Astrocyte (in vitro differentiated cells and primary cell): ENCODE results near the gene PLN. TPM values are rescaled to one million over a fixed set of nuclear protein-coding genes. Genes with fewer than 3 reads are reported as not detected.
A peak's percentile ranks its signal among the peaks of the same experiment; 100 is the strongest.

ENCODE experiments used
- DNase-seq: peaks from one replicate; pipeline ENCODE4 v3.0.0-alpha.2; 2010; ENCODE audit warnings: low read depth
- FAIRE-seq: peaks from 2 replicates; lab custom pipeline; 2011; peaks lifted over from hg19 to GRCh38; lab: Jason Lieb, UNC
- H2AFZ ChIP-seq: 2 replicates; pipeline ENCODE4 v1.6.0; 2012; ENCODE audit warnings: low read depth, low read length, inconsistent platforms
- H3K27ac ChIP-seq: 2 replicates; pipeline ENCODE4 v1.5.1; 2011; ENCODE audit warnings: low read depth, low read length, inconsistent platforms
- H3K27me3 ChIP-seq: 2 replicates; pipeline ENCODE4 v1.6.0; 2011; ENCODE audit warnings: low read length, inconsistent platforms; ENCODE audit not compliant: insufficient read depth
- H3K36me3 ChIP-seq: 2 replicates; pipeline ENCODE4 v1.5.1; 2011; ENCODE audit warnings: low read length, inconsistent platforms; ENCODE audit not compliant: insufficient read depth
- H3K4me1 ChIP-seq: 2 replicates; pipeline ENCODE4 v1.5.1; 2011; ENCODE audit warnings: low read length, inconsistent platforms; ENCODE audit not compliant: insufficient read depth
- H3K4me2 ChIP-seq: 2 replicates; pipeline ENCODE4 v1.6.0; 2012; ENCODE audit warnings: low read length, inconsistent platforms
- H3K4me3 ChIP-seq: 2 replicates; pipeline ENCODE4 v1.5.1; 2011; ENCODE audit warnings: low read depth, mild to moderate bottlenecking, low read length, inconsistent platforms; ENCODE audit not compliant: insufficient read depth
- H3K79me2 ChIP-seq: 2 replicates; pipeline ENCODE4 v1.6.0; 2012; ENCODE audit warnings: mild to moderate bottlenecking, low read length, inconsistent platforms; ENCODE audit not compliant: insufficient read depth
- H3K9ac ChIP-seq: 2 replicates; pipeline ENCODE4 v1.6.0; 2012; ENCODE audit warnings: mild to moderate bottlenecking, low read length, inconsistent platforms
- H3K9me3 ChIP-seq: 2 replicates; pipeline ENCODE4 v1.5.1; 2012; ENCODE audit warnings: low read depth, mild to moderate bottlenecking, low read length, inconsistent platforms; ENCODE audit not compliant: insufficient read depth
- H4K20me1 ChIP-seq: 2 replicates; pipeline ENCODE4 v1.6.0; 2012; ENCODE audit warnings: low read length, inconsistent platforms; ENCODE audit not compliant: insufficient read depth
- H3K27ac Mint-ChIP-seq: one replicate; pipeline ENCODE4 v1.8.0; 2021; ENCODE audit warnings: mild to moderate bottlenecking, mixed read lengths; ENCODE audit not compliant: unreplicated experiment
- H3K27me3 Mint-ChIP-seq: one replicate; pipeline ENCODE4 v1.8.0; 2021; ENCODE audit warnings: low read depth, mixed read lengths; ENCODE audit not compliant: unreplicated experiment
- H3K36me3 Mint-ChIP-seq: one replicate; pipeline ENCODE4 v1.8.0; 2021; ENCODE audit warnings: low read depth, mixed read lengths; ENCODE audit not compliant: unreplicated experiment
- H3K4me1 Mint-ChIP-seq: one replicate; pipeline ENCODE4 v1.8.0; 2021; ENCODE audit warnings: low read depth, mixed read lengths; ENCODE audit not compliant: unreplicated experiment
- H3K4me3 Mint-ChIP-seq: one replicate; pipeline ENCODE4 v1.8.0; 2021; ENCODE audit warnings: mild to moderate bottlenecking, moderate library complexity, mixed read lengths; ENCODE audit not compliant: unreplicated experiment
- H3K9me3 Mint-ChIP-seq: one replicate; pipeline ENCODE4 v1.8.0; 2021; ENCODE audit warnings: mild to moderate bottlenecking, mixed read lengths; ENCODE audit not compliant: unreplicated experiment
- CTCF ChIP-seq: IDR thresholded peaks from 2 replicates; pipeline ENCODE4 v1.5.1; 2011; ENCODE audit warnings: low read depth, mild to moderate bottlenecking, inconsistent platforms, low read length, moderate library complexity; ENCODE audit not compliant: insufficient read depth
- EZH2 ChIP-seq: IDR thresholded peaks from 2 replicates; pipeline ENCODE4 v1.6.1; 2012; ENCODE audit warnings: mild to moderate bottlenecking, low read length, inconsistent platforms; ENCODE audit not compliant: insufficient read depth
- total RNA-seq: library from RNA; stranded (reverse); gene quantifications from 2 replicates; pipeline ENCODE4 v1.2.1, GENCODE V29; 2021

PLN gene
- total RNA-seq, 1 donor from 2014 or later: not detected

GRCh38 chr6:118558464-118559217, 10.5 kb downstream of the PLN start:
- Histone ChIP-seq H3K9me3 (no peaks in the 10 kb centered on the region), H3K9ac (no peak overlapping the region), H3K79me2 (peaks cover 15% of the 10 kb centered on the region), H3K4me2 (peak overlapping the region; percentile 20), H3K36me3 (no peaks in the 10 kb centered on the region), H3K4me1 (peaks cover 5% of the 10 kb centered on the region), H3K27me3 (no peaks in the 10 kb centered on the region), H3K27ac (no peak overlapping the region), H2AFZ (no peak overlapping the region), H4K20me1 (no peaks in the 10 kb centered on the region), H3K4me3 (no peak overlapping the region)
- no peak for TF ChIP-seq CTCF
- TF ChIP-seq EZH2: no peak
- no peaks in the 10 kb centered on the region for H3K27me3 Mint-ChIP-seq
- no peak overlapping the region for H3K27ac Mint-ChIP-seq
- DNase-seq (peak; percentile 28), FAIRE-seq (peak; percentile 50)
- no peaks in the 10 kb centered on the region for H3K9me3 Mint-ChIP-seq
- H3K36me3 Mint-ChIP-seq: peaks cover 4% of the 10 kb centered on the region
- H3K4me1 Mint-ChIP-seq: peaks cover 15% of the 10 kb centered on the region
- H3K4me3 Mint-ChIP-seq: no peak overlapping the region

DNA sequence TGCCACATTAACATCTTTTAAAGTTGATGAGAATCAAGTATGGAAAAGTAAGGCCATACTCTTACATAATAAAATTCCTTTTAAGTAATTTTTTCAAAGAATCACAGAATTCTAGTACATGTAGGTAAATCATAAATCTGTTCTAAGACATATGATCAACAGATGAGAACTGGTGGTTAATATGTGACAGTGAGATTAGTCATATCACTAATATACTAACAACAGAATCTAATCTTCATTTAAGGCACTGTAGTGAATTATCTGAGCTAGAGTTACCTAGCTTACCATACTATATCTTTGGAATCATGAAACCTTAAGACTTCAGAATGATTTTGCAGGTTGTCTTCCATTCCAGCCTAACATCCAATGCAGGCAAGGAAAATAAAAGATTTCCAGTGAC, 11.6 kb downstream of the PLN start:
- no peaks in the 10 kb centered on the region for H3K36me3 ChIP-seq
- no peak overlapping the region for H3K9ac ChIP-seq
- H3K4me1 ChIP-seq: peaks cover 5% of the 10 kb centered on the region
- H3K27ac ChIP-seq: no peak overlapping the region
- Mint-ChIP-seq H3K27me3 (no peaks in the 10 kb centered on the region), H3K27ac (no peak overlapping the region), H3K4me3 (no peak overlapping the region), H3K9me3 (no peaks in the 10 kb centered on the region), H3K4me1 (peaks cover 16% of the 10 kb centered on the region), H3K36me3 (peaks cover 4% of the 10 kb centered on the region)
- peaks cover 17% of the 10 kb centered on the region for H3K79me2 ChIP-seq
- no peaks in the 10 kb centered on the region for H3K9me3 ChIP-seq
- FAIRE-seq (no peak), DNase-seq (no peak)
- H3K27me3 ChIP-seq: no peaks in the 10 kb centered on the region
- no peak for TF ChIP-seq EZH2
- TF ChIP-seq CTCF: no peak
- no peak overlapping the region for H3K4me3 ChIP-seq
- H2AFZ ChIP-seq: no peak overlapping the region
- no peaks in the 10 kb centered on the region for H4K20me1 ChIP-seq
- H3K4me2 ChIP-seq: no peak overlapping the region

DNA sequence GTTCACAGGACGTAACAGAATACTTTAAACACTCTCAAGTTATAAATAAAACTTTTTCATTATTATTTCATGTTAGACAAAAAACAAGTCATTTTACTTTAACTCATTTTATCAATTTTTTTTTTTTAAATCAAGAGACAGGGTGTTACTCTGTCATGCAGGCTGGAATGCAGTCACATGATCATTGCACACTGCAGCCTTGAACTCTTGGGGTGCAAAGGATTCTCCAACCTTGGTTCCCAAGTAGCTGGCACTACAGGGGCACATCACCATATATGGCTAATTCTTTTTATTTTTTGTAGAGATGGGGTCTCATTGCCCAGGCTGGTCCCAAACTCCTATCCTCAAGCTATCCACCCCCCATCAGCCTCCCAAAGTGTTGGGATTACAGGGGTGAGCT, 14.2 kb downstream of the PLN start:
- Mint-ChIP-seq H3K9me3 (no peaks in the 10 kb centered on the region), H3K27me3 (no peaks in the 10 kb centered on the region), H3K4me1 (peaks cover 16% of the 10 kb centered on the region), H3K36me3 (no peaks in the 10 kb centered on the region), H3K4me3 (no peak overlapping the region), H3K27ac (no peak overlapping the region)
- Histone ChIP-seq H3K27ac (no peak overlapping the region), H3K9me3 (no peaks in the 10 kb centered on the region), H2AFZ (no peak overlapping the region), H3K4me2 (no peak overlapping the region), H3K9ac (no peak overlapping the region), H3K36me3 (peaks cover 7% of the 10 kb centered on the region), H3K79me2 (peaks cover 17% of the 10 kb centered on the region), H4K20me1 (no peaks in the 10 kb centered on the region), H3K27me3 (no peaks in the 10 kb centered on the region), H3K4me3 (no peak overlapping the region), H3K4me1 (peaks cover 5% of the 10 kb centered on the region)
- FAIRE-seq (no peak), DNase-seq (no peak)
- TF ChIP-seq CTCF (no peak), EZH2 (no peak)
